ENCODE results near the gene EXOSC6. TPM values are rescaled to one million over a fixed set of nuclear protein-coding genes. Genes with fewer than 3 reads are reported as not detected.
A peak's percentile ranks its signal among the peaks of the same experiment; 100 is the strongest.

The EXOSC6 gene
- total RNA-seq (ENCODE audit: low replicate concordance), result 26.7 and 27.1 TPM in 2 replicates

DNA sequence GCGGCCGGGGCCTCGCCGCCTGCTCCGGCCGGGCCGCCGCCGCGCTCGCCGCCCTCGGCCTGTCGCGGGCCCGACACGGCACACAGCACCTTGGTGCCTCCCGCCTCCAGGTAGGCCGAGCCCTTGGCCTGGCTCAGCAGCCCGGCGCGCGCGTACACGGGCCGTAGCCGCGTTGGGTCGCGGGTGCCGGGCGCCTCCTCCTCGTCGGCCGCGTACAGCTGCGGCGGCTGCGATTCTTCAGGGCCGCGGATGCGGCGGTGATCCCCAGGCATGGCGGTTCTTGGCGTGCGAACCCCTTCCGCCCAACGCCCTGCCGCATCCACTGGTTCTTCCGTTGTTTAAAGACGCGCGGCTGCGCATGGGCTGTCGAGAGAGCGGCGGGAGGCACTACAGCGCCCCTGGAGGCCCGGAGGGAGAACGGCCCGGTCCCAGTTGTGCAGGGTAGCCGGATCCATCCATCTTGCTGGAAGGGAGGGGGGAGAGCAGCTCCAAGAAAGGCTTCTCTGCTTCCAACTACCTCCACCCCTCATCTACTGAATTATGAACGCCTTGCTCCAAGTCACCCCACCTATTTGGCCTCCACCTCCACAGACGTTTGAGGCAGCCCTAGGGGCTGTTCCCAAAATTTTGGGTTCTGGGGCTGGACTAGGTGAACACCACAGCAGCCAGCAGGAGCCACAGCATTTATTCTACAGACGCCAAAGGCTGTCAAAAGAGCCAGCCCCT lies at the start of gene EXOSC6:
Gene EXOSC6 (minus strand): TSS at position 312 of the 726 bp plus-strand sequence. CDS start 40 bp downstream, at position 272.
- Histone ChIP-seq H3K36me3 (no peaks in the 10 kb centered on the region), H3K27me3 (no peaks in the 10 kb centered on the region), H3K9ac (peak within 1 kb of the TSS; percentile 94), H3K27ac (peak within 1 kb of the TSS; percentile 94), H4K20me1 (ENCODE audit: low read depth) (peaks cover 43% of the 10 kb centered on the region), H3K9me3 (ENCODE audit: low read depth) (no peaks in the 10 kb centered on the region), H2AFZ (replicated peaks) (no peak within 1 kb of the TSS), H3K4me2 (peak within 1 kb of the TSS; percentile 93), H3K79me2 (ENCODE audit: low read depth) (peaks cover 37% of the 10 kb centered on the region), H3F3A (ENCODE audit: low read depth) (peaks cover 56% of the 10 kb centered on the region), H3K4me1 (peaks cover 6% of the 10 kb centered on the region), H3K4me3 (peak within 1 kb of the TSS; percentile 80)
- TF ChIP-seq EZH2 (IDR thresholded peaks at IDR 0.05), result no peak
- TF ChIP-seq, protein P1, sequence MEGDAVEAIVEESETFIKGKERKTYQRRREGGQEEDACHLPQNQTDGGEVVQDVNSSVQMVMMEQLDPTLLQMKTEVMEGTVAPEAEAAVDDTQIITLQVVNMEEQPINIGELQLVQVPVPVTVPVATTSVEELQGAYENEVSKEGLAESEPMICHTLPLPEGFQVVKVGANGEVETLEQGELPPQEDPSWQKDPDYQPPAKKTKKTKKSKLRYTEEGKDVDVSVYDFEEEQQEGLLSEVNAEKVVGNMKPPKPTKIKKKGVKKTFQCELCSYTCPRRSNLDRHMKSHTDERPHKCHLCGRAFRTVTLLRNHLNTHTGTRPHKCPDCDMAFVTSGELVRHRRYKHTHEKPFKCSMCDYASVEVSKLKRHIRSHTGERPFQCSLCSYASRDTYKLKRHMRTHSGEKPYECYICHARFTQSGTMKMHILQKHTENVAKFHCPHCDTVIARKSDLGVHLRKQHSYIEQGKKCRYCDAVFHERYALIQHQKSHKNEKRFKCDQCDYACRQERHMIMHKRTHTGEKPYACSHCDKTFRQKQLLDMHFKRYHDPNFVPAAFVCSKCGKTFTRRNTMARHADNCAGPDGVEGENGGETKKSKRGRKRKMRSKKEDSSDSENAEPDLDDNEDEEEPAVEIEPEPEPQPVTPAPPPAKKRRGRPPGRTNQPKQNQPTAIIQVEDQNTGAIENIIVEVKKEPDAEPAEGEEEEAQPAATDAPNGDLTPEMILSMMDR (IDR thresholded peaks at IDR 0.05), result peak; percentile 78
- H3K4me1 Mint-ChIP-seq, result peaks cover 8% of the 10 kb centered on the region
- peak; percentile 97 for DNase-seq (ENCODE audit: low spot score)
- no peaks in the 10 kb centered on the region for H3K9me3 Mint-ChIP-seq
- peaks cover 2% of the 10 kb centered on the region for H3K27me3 Mint-ChIP-seq (ENCODE audit: insufficient read depth, low read depth)
- peaks cover 13% of the 10 kb centered on the region for H3K36me3 Mint-ChIP-seq
- H3K27ac Mint-ChIP-seq, result peak within 1 kb of the TSS; percentile 78
- peak within 1 kb of the TSS; percentile 90 for H3K4me3 Mint-ChIP-seq

DNA sequence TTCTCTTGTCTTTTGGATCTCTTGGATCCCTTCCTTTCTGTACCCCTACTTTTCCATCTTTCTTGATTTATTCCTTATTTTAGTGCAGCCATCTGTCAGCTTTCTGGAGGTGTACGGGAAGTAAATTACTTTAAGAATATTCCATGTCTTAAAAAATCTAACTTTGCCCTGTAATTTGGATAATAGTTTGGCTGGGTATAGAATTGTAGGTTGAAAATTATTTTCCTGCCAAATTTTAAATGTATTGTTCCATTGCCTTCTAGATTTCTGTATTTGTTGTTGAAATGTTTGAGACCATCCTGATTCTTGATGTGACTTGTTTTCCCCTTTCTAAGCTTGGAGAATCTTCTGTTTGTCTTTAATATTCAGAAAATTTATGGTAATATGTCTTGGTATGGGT lies 49.4 kb upstream of the EXOSC6 start:
- no peaks in the 10 kb centered on the region for H3K4me1 ChIP-seq
- no peak overlapping the region for H2AFZ ChIP-seq (replicated peaks)
- TF ChIP-seq EZH2 (IDR thresholded peaks at IDR 0.05) (no peak), EZH2phosphoT487 (IDR thresholded peaks at IDR 0.05) (no peak)
- TF ChIP-seq, protein P1 (IDR thresholded peaks at IDR 0.05), result no peak
- H3K4me2 ChIP-seq, result no peak overlapping the region
- Mint-ChIP-seq H3K36me3 (peaks cover 21% of the 10 kb centered on the region), H3K4me3 (peak overlapping the region; percentile 95), H3K9me3 (peaks cover 15% of the 10 kb centered on the region), H3K27ac (no peak overlapping the region), H3K4me1 (peaks cover 9% of the 10 kb centered on the region), H3K27me3 (ENCODE audit: insufficient read depth, low read depth) (peaks cover 2% of the 10 kb centered on the region)
- H3K79me2 ChIP-seq (ENCODE audit: low read depth), result peaks cover 78% of the 10 kb centered on the region
- H4K20me1 ChIP-seq (ENCODE audit: low read depth), result peaks cover 1% of the 10 kb centered on the region
- no peak overlapping the region for H3K4me3 ChIP-seq
- no peaks in the 10 kb centered on the region for H3K27me3 ChIP-seq
- peaks cover 8% of the 10 kb centered on the region for H3K36me3 ChIP-seq
- H3K9me3 ChIP-seq (ENCODE audit: low read depth), result no peaks in the 10 kb centered on the region
- no peak overlapping the region for H3K27ac ChIP-seq
- H3F3A ChIP-seq (ENCODE audit: low read depth), result peaks cover 3% of the 10 kb centered on the region
- no peak overlapping the region for H3K9ac ChIP-seq
- DNase-seq (ENCODE audit: low spot score), result no peak

DNA sequence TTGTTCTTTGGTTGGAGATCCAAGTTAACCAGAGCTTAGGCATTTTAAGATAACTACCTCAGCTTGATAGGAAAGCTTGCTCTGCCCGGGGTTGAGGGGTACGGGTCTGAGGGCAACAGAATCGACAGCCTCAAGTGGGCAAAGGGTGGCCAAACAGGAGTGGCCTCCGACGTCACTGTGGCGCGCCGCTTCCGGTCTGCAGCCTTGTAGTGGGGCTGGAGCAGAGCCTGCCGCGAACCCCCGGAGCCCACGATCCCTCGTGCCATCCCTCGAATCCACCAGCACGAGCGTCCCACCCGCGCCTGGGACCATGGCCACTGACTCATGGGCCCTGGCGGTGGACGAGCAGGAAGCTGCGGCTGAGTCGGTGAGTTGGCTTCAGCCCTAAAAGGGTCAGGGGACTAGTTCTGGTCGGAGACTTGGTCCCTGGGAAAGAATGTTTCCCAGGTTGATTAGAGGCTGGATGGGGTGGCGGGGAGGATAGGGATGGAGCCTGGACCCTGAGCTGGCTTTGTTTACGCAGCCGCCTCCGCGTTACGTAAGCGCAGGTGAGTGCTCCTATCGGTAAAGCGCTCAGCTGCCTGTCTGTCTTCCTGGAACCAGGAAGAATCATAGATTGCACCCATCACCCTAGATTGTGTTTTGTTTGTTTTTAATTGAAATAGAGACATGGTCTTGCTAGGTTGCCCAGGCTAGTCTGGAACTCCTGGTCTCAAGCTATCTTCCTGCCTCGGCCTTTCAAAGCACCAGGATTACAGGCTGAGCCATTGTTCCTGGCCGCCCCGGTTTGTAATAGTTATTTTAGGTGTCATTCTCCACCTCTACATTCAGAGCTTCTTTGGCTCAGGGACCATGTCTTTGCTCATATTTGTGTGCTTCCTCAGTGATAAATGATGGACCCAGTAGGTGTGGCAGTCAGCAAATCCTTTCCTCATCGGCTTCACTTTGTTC lies 47.5 kb upstream of the EXOSC6 start, which contains the start of gene DDX19B:
Gene DDX19B (plus strand): TSS at position 199 of the 951 bp plus-strand sequence. CDS start 112 bp downstream, at position 311.
- Histone ChIP-seq H3K27me3 (no peaks in the 10 kb centered on the region), H4K20me1 (ENCODE audit: low read depth) (no peaks in the 10 kb centered on the region), H2AFZ (replicated peaks) (peak within 1 kb of the TSS; percentile 92), H3K4me3 (peak within 1 kb of the TSS; percentile 84), H3K4me1 (no peaks in the 10 kb centered on the region), H3K79me2 (ENCODE audit: low read depth) (peaks cover 59% of the 10 kb centered on the region), H3K27ac (peak within 1 kb of the TSS; percentile 82), H3K9ac (peak within 1 kb of the TSS; percentile 93), H3K36me3 (peaks cover 8% of the 10 kb centered on the region), H3F3A (ENCODE audit: low read depth) (peaks cover 3% of the 10 kb centered on the region), H3K9me3 (ENCODE audit: low read depth) (no peaks in the 10 kb centered on the region), H3K4me2 (peak within 1 kb of the TSS; percentile 78)
- Mint-ChIP-seq H3K4me1 (peaks cover 9% of the 10 kb centered on the region), H3K9me3 (peaks cover 15% of the 10 kb centered on the region), H3K4me3 (peak within 1 kb of the TSS; percentile 95), H3K27me3 (ENCODE audit: insufficient read depth, low read depth) (peaks cover 3% of the 10 kb centered on the region), H3K36me3 (peaks cover 21% of the 10 kb centered on the region), H3K27ac (peak within 1 kb of the TSS; percentile 91)
- DNase-seq (ENCODE audit: low spot score), result peak; percentile 69
- no peak for TF ChIP-seq EZH2 (IDR thresholded peaks at IDR 0.05)
- TF ChIP-seq, protein P1 (IDR thresholded peaks at IDR 0.05), result no peak
- TF ChIP-seq EZH2phosphoT487 (IDR thresholded peaks at IDR 0.05), result no peak

All from neural progenitor cell (in vitro differentiated cells).